ENCODE results near the gene PJA2.
"Not testable (repeated sequence)": the region's sequence is repeated elsewhere in the genome, so short reads cannot be mapped to it uniquely, and the experiment has no call there.

The PJA2 gene, protein sequence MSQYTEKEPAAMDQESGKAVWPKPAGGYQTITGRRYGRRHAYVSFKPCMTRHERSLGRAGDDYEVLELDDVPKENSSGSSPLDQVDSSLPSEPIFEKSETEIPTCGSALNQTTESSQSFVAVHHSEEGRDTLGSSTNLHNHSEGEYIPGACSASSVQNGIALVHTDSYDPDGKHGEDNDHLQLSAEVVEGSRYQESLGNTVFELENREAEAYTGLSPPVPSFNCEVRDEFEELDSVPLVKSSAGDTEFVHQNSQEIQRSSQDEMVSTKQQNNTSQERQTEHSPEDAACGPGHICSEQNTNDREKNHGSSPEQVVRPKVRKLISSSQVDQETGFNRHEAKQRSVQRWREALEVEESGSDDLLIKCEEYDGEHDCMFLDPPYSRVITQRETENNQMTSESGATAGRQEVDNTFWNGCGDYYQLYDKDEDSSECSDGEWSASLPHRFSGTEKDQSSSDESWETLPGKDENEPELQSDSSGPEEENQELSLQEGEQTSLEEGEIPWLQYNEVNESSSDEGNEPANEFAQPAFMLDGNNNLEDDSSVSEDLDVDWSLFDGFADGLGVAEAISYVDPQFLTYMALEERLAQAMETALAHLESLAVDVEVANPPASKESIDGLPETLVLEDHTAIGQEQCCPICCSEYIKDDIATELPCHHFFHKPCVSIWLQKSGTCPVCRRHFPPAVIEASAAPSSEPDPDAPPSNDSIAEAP

DNA sequence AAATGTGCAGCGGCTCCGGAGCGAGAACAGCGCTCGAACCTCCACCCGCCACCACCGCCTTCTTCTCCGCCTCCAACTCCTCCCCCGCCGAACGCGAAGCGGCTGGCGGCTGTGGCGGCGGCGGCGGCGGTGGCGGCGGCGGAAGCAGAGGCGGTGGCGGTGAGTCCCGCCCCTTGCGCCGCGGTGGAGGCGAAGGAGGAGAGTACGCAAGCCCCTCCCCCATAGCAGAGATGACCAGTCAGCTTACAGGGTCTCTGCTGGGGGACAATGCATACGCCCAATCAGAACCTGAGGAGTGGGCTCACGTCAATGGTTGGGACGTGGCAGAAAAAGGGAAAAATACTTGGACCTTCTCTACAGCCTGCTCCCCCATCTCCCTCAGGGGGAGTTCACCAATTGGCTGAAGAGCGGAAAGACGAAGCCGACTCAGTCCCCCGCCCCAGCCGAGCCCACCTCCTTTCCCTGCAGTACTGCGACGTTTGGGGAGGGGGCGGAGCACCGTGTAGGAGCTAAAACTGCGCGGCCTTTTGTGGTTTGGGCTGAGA is at the start of gene PJA2:
Gene PJA2, minus strand, starts transcription at position 131 of the 545 bp plus-strand sequence. CDS start 26,541 bp downstream, outside the sequence.
- peak; percentile 100 for DNase-seq (ENCODE audit: low read depth in 2 of 2)

DNA sequence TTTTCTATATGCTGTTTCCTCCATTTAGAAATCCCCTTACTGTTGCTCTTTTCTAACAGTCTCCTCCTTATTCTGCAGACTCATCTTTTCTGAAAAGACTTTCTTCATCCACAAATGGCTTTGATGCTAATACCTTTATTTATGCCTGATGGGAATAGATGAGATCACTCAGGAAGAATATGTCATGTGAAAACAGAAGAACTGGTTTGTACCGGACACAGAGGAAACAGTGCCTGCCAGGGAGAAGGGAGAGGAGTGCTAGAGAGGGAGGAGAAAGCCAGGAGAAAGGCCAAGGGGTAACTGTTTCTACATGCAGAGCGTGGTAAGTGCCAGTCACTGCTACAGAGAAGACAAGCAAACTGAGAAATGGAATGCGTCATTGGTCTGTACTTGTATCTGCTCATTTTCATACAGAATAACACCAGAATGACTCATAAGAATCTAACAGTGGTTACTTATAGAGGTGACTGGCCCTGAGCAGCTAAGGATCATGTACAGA is 45.9 kb upstream of the PJA2 start:
- DNase-seq (ENCODE audit: low read depth in 2 of 2) = peak; percentile 71 to 79

DNA sequence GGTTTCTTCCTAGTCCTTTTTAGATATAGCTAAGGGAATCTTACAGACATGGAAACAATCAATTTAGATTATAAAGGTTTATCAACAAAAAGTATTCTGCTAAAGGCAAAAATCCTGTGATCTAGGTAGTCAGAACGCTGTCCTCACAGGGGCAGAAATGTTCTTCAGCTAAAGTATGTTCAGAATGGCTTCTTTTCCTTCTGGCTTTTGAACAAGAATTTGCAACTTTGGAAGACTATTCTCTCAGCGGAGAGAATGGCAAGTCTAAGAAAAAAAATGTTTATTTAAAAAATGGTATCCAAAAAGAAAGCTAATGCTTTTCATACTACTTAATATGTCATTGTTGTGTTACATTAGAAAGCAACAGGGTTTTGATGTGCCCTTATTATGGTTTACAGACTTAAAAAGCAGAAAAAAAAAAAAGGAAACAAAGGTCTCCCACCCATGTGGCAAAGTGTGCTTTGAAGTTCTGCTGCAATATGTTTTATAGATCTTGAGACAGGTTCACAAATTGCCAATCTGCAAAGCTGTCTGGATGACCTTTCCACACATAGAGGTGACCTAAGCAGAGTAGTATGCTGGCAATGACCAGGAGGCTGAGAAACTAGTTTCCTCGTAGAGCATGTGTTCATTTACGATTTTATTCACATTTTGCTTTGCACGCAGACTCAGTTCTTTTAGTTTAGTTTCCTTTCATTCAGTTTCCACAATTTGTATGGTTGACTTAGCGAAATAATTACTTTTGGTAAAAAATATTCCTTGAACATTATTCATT is 45.1 kb upstream of the PJA2 start:
- no peak for DNase-seq (ENCODE audit: low read depth in 2 of 2)

DNA sequence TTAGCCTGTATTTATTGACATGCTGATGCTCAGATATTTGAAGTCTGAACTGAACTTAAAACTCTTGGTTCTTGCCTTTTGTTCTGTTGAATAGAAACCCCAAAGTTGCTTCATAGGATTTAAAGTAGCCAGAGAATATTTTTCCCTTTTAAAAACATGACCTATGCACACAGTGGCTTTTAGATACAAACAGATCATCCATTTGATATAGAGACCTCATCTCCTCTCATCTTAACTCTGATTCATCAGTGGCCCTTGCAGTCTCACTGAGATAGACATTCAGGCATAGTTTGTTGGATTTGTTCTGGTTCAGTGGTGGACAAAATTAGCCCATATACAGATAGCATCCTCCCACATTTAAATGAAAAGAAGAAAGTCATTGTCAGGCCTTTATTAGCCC is 43.5 kb upstream of the PJA2 start:
- DNase-seq (ENCODE audit: low read depth in 2 of 2) = no peak

DNA sequence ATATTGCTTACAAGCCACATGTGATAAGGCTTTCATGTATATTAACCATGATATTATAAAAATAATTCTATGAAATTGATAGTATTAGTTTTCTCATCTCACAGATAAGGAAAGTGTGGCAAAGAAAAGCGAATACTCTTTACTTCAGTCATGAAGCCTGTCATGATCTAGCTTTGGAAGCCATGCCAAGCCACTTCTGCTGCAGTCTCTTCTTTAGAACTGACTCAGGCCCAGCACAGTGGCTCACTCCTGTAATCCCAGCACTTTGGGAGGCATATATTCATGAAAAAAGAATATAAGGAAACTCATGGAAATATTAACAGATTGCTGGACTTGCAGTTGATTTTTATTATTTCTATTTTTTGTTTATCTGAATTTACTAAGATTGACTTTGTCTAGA is 42.9 kb upstream of the PJA2 start:
- no peak for DNase-seq (ENCODE audit: low read depth in 2 of 2)

DNA sequence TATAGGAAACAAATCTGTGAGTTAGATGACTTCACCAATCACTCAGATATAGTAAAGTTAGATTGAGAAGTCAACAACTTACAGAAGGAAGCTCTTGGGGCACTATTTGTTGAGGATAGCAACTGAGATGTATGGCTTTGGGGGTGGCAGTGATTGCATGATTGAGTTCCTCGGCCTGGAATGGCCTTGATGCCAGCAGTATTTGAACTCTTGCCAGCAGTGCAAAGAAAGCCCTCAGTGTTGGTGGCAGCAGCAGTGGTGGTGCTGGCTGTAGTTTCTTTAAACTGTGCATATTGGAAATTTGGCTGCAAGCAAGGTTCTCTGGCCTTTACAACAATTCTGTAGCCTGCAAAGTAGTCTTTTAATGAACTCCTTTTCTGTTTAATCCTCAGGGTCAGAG is 41.4 kb upstream of the PJA2 start:
- DNase-seq (ENCODE audit: low read depth in 2 of 2) = no peak

DNA sequence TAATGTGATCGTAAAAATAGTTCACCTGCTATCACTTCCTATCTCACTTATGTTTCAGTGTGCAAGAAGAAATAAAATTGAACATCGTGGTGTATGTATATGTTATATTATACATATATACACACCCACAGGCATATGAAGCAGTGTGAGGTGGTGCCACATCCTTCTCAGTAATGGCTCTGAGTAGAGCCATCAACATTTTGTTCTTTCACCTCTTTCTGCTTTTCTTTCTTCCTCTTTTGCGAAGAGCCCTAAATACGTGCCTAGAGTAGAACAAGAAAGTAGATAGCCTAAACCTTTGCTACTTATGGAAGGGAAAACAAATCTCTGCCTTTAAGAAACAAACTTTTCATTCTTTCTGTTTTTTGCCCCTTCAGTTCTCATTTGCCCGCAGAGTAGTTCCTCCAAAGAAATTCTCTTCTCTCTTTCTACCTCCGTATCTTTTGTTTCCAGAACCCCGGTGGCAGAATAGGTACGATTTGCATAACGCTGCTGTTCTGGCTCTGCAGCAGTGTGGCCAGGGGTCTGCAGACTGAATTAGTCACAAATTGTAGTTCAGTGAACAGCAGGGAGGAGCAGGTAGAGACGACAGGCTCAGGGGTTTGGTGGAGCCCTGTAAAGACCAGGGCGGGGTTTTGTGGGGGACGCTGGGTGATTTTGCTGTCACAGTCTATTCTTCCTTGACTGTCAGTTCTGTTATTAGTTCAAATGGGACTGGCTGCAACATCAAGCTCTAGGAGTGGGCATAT is 40.5 kb upstream of the PJA2 start:
- no peak for DNase-seq (ENCODE audit: low read depth in 2 of 2)

DNA sequence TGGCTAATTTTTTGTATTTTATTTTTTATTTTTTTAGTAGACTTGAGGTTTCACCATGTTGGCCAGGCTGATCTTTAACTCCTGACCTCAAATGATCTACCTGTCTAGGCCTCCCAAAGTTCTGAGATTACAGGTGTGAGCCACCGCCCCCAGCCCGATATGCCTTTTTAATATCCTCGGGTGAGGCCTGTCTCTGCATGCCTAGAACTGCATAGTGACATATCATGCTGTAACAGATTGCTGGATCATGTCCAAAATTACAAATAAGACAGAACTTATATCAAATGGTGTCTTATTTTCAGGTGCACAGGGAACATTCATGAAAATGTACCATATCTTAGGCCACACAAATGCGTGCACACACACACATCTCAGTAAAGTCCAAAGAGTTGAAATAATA is 39.1 kb upstream of the PJA2 start:
- no peak for DNase-seq (ENCODE audit: low read depth in 2 of 2)

DNA sequence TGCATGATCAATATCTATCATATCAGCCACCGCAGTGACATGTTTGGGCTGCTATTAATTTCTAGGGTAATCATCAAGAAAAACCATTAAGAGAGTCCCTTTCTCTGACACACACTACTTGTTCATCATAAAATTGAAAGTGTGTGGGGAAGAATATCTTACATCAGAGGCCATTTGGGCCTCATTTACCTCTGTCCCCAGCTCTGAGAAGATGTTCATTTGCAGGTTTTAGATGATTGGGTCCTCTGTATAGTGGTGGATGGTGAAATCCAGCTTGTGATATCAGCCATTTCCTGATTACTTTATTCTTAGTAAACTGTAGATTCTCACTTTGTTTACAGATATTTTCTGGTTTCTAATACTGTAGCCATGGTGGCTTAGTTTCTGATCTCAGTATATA is 29.8 kb upstream of the PJA2 start:
- no peak for DNase-seq (ENCODE audit: low read depth in 2 of 2)

DNA sequence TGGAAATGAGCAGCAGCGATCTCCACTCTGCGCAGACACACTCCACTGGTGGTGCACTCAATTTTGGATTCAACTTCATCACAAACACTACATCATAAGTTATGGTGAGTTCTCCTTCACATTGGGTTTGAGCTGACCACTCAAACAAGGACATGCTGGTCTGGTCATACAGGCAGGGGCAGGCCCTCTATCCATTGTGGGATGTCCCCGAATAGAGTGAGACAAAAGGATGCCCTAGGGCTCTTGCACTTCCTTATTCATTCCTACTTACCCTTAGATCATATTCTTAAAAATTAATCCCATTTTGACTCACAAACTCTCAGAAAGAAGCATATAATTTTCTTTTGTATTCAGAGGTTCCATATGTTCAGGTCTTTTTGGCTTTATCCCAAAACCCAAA is 16.3 kb upstream of the PJA2 start:
- no peak for DNase-seq (ENCODE audit: low read depth in 2 of 2)

DNA sequence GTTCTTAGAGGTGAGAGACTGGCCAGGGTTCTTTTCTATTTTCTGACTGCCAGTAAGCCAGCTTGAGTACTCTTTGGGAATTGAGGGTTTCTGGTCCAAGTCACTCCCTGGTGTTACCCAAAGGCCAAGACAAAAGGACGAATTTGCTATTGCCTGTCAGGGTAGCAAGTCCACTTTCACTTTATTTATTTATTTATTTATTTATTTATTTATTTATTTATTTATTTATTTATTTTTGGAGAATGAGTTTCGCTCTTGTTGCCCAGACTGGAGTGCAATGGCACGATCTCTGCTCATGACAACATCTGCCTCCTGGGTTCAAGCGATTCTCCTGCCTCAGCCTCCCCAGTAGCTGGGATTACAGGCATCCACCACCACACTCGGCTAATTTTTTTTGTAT is 15.7 kb upstream of the PJA2 start:
- not testable (repeated sequence) for DNase-seq (ENCODE audit: low read depth in 2 of 2)

DNA sequence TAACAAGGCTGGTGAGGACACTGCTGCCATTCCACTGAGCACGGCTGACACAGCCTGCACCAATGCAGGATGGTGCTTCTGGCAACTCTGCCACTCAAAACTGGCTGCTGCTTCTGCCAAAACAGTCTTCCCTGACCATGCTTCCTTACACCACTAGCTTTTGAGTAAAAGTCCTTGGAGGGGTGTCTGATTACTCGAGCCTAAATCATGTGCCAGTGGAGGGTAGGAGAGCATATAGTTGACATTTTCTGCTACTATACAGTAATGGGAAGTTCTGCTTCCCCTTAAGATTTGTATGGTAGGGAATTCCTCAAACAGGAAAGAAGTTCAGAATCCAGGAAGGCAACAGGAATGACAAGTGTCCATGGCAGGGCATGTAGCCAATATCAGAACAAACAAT is 12.2 kb upstream of the PJA2 start:
- no peak for DNase-seq (ENCODE audit: low read depth in 2 of 2)

DNA sequence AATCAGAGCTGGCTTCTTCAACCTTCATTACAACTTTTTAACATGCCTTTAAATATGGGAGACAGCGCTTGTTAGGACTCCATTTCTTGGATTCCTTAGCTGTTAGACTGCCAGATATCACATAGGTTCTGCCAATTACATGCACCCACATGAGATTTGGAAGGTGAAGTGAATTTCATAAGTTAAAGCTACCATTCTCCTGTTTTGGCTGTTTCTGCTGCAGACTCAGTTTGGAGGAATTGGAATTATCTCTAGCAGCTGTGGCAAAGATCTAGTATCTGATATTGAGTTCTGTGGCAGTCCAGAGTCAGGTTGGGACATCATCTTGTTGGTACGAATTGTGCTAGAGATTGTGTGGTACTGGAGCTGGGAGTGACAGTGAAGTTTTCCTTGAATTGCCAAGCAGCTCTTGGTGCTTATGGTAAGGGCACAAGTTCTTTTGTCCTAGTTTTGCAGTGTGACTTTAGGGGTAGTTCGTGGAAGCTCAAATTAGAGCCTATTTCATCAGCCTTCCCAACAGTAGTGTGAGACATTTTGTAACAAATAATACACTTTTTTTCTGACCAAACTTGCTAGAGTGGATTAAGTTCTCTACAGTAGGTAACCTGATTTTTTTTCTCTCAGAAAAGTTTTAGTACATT is 9.1 kb upstream of the PJA2 start:
- DNase-seq (ENCODE audit: low read depth in 2 of 2) = no peak

DNA sequence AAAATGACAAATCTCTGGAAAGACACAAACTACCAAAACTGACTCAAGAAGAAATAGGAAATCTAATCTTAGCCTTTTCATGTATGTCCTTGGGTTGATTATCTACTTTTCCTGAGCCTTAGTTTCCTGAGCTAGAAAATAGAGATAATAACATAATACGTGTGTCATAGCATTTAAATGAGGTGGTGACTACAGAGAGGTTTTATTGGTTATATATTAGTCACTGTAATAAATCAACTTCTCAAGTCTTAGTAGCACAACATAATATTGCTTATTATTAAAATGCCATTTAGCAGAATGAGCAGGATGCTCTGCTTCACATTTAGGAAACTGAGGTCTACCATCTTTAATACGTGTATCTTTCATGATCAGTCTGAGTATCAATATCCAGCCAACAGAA is 7.1 kb upstream of the PJA2 start:
- no peak for DNase-seq (ENCODE audit: low read depth in 2 of 2)

DNA sequence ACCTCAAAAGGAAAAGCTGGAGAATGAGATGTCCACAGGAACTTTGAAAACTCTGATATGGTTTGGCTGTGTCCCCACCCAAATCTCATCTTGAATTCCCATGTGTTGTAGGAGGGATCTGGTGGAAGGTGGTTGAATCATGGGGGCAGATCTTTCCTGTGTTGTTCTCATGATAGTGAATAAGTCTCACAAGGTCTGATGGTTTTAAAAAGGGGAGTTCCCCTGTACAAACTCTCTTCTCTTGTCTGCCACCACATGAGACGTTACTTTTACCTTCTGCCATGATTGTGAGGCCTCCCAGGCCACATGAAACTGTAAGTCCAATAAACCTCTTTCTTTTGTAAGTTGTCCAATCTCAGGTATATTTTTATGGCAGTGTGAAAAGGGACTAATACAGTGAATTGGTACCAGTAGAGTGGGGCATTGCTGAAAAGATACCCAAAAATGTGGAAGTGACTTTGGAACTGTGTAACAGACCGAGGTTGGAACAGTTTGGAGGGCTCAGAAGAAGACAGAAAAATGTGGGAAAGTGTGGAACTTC is 4.2 kb upstream of the PJA2 start:
- not testable (repeated sequence) for DNase-seq (ENCODE audit: low read depth in 2 of 2)

DNA sequence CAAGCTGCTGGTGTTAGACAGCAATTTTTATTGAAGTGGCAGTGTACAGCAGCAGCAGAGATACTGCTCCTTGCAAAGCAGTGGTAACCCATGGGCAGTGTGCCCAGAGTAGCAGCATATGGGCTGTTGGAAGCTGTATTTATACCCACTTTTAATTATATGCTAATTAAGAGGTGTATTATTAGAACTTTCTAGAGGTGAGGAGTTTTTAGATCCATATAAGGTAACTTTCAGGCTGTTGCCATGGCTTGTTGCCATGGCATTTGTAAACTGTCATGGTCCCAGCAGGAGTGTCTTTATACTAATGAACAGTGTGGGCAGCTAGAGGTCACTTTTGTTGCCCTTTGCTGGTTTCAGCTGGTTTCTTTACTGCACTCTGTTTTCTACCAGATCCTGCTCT is 3.7 kb upstream of the PJA2 start:
- DNase-seq (ENCODE audit: low read depth in 2 of 2) = no peak

DNA sequence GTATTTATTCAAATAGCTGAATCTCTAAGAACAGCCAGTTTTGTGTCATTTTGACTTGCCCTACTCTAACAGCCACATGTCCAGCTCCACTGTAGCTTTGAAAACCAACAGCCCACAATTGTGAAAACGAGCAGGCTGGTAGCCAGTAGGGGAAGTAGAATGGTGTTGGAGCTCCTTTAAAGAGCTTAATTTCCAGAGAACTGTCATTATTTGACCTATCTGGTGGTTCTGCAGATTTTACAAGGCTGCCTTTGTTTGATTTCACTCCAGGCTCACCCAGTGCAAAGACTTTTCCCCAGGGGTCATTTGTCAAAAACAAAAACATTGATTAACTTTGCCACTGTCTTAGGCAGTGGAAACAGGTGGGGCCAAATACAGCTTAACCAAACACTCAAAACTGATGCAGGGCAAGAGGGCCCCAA is 3.2 kb upstream of the PJA2 start:
- DNase-seq (ENCODE audit: low read depth in 2 of 2) = no peak

DNA sequence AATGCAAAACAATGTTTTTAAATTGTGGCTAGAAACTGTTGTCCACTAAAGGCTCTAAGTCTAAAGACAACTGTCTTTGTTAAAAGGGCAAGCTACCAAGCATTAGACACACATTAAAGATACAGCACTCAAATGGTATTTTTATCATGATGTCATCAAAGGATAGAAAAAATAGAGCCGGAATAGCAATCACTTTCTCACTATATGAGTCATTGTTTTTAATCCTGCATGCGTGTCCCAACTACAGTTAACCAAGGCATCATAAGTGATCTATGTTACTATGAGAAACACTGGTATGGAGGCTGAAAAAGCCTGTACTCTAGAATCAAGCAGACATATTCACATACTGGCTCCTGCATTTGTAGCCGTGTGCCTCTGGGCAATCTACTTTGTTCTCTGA is 1.9 kb upstream of the PJA2 start:
- peak; percentile 80 to 81 for DNase-seq (ENCODE audit: low read depth in 2 of 2)

DNA sequence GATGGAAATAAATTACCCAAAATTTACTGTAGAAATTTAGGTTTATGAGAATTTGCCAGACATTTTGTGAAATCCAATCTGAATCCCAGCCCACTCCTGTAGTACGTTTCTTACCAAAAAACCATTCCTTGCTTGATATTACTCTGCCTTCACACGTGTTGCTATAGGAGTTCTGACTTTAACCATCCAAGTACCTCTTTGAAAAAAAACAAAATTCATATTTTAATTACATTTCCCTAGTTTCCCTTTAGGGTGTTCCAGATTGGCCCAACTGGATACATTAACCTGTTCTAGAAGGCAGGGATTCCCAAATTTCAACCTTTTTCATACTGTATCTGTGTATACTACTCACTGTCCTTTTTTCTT is 1.4 kb upstream of the PJA2 start:
- no peak for DNase-seq (ENCODE audit: low read depth in 2 of 2)

DNA sequence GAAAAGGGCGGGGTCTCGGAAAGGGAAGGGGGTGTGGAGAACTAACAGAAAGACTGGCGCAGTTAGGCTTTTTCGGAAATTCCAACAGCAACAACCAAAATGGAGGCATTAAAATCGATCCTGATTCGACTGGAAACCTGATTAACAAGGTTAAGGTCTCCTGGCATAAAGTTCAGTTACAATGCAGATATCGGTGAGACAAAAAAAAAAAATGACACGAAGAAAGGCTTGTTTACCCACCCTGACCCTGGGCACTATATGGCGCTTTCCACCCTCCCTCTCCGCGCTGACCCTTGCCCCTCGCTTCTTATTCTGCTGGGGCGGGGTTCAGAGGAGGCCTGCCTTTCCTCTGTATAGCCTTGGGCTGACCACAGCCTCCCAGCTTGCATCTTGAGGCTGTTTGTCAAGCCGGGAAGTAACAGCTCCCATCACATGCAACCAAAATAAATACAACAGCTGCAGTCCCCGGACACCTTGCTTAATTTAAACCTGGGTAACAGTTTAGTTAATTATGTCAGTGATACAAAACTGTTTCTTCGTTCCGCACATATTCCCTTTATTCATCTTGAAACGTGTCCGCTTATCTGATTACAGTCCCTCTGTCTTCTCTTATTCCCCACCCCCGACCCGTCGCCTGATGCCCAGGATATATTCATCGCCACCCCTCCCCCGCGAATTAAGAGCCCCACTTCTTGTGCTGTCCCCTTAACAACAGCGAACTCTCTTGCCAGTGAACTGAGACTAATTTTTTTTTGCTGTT is 795 bp upstream of the PJA2 start:
- peak in 1 of 2 experiments; percentile 28 for DNase-seq (ENCODE audit: low read depth in 2 of 2)
